Activated CD4-positive, alpha-beta T cell treated with anti-CD3 and anti-CD28 coated beads, Interleukin-2, amount 10 ng/mL, durations not matched to agents 7 days and 5 days (primary cell): ENCODE measurements around the gene TP53TG5. TPM values are rescaled to one million over a fixed set of nuclear protein-coding genes. Genes with fewer than 3 reads are reported as not detected.
A peak's percentile ranks its signal among the peaks of the same experiment; 100 is the strongest.

ENCODE experiments used
- CTCF ChIA-PET: fragments of 350-600 bp; sonication (Branson Sonifier 250); formaldehyde crosslinking; loops from one replicate; lab custom pipeline; 2021; ENCODE audit warnings: antibody characterized with exemption; lab: Charles Lee
- POLR2A ChIA-PET: fragments of 350-600 bp; sonication (Branson Sonifier 250); formaldehyde crosslinking; loops from one replicate; lab custom pipeline; 2021; ENCODE audit warnings: antibody characterized with exemption; lab: Charles Lee
- DNase-seq: peaks from one replicate; pipeline ENCODE4 v3.0.0-alpha.2; 2020
- H3K27ac Mint-ChIP-seq: one replicate; pipeline ENCODE4 v1.8.0; 2021; ENCODE audit warnings: mild to moderate bottlenecking, moderate library complexity, mixed read lengths
- H3K27me3 Mint-ChIP-seq: one replicate; pipeline ENCODE4 v1.8.0; 2021; ENCODE audit warnings: mixed read lengths
- H3K36me3 Mint-ChIP-seq: one replicate; pipeline ENCODE4 v1.8.0; 2021; ENCODE audit warnings: low read depth, mixed read lengths
- H3K4me1 Mint-ChIP-seq: one replicate; pipeline ENCODE4 v1.8.0; 2021; ENCODE audit warnings: mixed read lengths
- H3K4me3 Mint-ChIP-seq: one replicate; pipeline ENCODE4 v1.8.0; 2021; ENCODE audit warnings: mild to moderate bottlenecking, moderate library complexity, mixed read lengths
- H3K9me3 Mint-ChIP-seq: one replicate; pipeline ENCODE4 v1.8.0; 2021; ENCODE audit warnings: mixed read lengths
- total RNA-seq, 2 experiments: library from RNA; stranded (reverse); gene quantifications; one replicate each; pipeline ENCODE4 v1.2.3, GENCODE V29; 2021

The TP53TG5 gene
- total RNA-seq, 2 experiments from 2014 or later: not detected

GRCh38 chr20:45347936-45348778, 30.0 kb downstream of the TP53TG5 start, which contains the start of gene SDC4:
Gene SDC4, minus strand, starts transcription at chr20:45348424. Its CDS starts 40 bp downstream, at chr20:45348384.
- peaks cover 30% of the 10 kb centered on the region for H3K4me1 Mint-ChIP-seq
- ChIA-PET CTCF (interaction anchor here (1.3 to 4.6 kb wide), 6 partner anchors 11 to 54 kb away, joined by 3 to 19 read pairs (median 5); partner anchors contain the start of gene SYS1), POLR2A (no interaction called here)

DNA sequence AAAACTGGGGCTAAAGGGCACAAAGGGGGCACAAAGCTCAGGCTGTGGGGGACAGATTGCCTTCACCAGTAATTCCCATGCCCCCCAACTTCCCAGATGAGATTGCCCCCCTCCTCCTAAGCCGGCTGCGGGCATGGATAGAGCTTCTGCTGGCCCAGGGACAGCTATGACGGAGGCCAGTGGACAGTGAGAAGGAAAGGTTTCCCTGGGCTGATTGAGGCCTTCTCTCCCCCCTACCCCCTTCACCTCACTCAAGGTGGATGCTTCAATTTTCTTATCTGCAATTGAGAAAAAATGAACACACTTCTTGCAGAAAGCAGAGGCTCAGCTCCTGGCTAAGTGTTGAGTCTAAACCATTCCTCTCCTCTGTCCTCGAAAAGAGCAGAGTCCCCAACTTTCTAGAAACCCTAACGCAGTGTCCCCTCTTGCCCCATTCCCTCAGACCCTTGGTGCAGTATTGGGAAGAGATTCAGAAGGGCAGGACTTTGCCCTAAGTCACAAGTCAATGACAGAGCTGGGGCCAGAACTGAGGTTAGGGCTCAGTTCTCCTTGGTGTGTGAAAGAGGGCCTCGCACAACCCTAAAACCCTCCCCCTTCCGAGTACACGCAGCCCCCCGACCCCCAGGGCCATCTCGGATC, 30.7 kb downstream of the TP53TG5 start:
- Mint-ChIP-seq H3K4me3 (peak overlapping the region; percentile 72), H3K9me3 (no peaks in the 10 kb centered on the region), H3K36me3 (no peaks in the 10 kb centered on the region), H3K27ac (peak overlapping the region; percentile 76), H3K27me3 (no peaks in the 10 kb centered on the region), H3K4me1 (peaks cover 27% of the 10 kb centered on the region)
- CTCF ChIA-PET: interaction anchor here (0.8 to 4.6 kb wide), 9 partner anchors 10 to 89 kb away, joined by 3 to 19 read pairs (median 5); partner anchors contain the start of gene SYS1
- POLR2A ChIA-PET: no interaction called here
- no peak for DNase-seq

More at GRCh38 chr20:45347936-45348778, 30.0 kb downstream of the TP53TG5 start, which contains the start of gene SDC4:
- Mint-ChIP-seq H3K36me3 (no peaks in the 10 kb centered on the region), H3K27me3 (no peaks in the 10 kb centered on the region), H3K9me3 (no peaks in the 10 kb centered on the region), H3K4me3 (peak within 1 kb of the TSS; percentile 72), H3K27ac (peak within 1 kb of the TSS; percentile 76)
- peak; percentile 58 for DNase-seq

DNA sequence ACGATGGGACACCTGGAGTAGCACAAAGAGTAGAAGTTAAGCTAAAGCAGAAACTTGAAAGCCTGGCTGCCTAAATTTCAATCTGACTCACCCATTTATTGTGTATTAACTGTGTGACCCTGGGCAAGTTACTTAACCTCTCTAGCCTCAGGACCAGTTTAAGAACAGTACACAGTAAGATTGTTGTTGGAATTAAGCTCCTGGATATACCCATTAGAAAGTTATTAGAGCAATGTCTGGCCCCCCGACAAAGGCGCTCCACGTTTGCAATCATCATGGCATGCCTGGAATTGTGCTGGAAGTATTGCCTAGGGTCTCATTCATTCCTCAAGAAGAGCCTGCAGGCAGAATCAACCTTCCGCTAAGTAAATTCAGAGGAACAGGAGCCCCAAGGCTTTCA, 31.3 kb downstream of the TP53TG5 start:
- no peak overlapping the region for H3K27ac Mint-ChIP-seq

GRCh38 chr20:45346291-45346718, 31.8 kb downstream of the TP53TG5 start:
- no peak for DNase-seq

More for the DNA sequence above, 31.3 kb downstream of the TP53TG5 start:
- H3K4me1 Mint-ChIP-seq: peaks cover 27% of the 10 kb centered on the region
- no peaks in the 10 kb centered on the region for H3K9me3 Mint-ChIP-seq
- ChIA-PET CTCF (interaction anchor here (0.8 to 4.6 kb wide), 8 partner anchors 10 to 90 kb away, joined by 3 to 19 read pairs (median 5); partner anchors contain the start of gene SYS1), POLR2A (no interaction called here)
- DNase-seq: no peak
- peak overlapping the region; percentile 72 for H3K4me3 Mint-ChIP-seq
- H3K36me3 Mint-ChIP-seq: no peaks in the 10 kb centered on the region
- no peaks in the 10 kb centered on the region for H3K27me3 Mint-ChIP-seq

DNA sequence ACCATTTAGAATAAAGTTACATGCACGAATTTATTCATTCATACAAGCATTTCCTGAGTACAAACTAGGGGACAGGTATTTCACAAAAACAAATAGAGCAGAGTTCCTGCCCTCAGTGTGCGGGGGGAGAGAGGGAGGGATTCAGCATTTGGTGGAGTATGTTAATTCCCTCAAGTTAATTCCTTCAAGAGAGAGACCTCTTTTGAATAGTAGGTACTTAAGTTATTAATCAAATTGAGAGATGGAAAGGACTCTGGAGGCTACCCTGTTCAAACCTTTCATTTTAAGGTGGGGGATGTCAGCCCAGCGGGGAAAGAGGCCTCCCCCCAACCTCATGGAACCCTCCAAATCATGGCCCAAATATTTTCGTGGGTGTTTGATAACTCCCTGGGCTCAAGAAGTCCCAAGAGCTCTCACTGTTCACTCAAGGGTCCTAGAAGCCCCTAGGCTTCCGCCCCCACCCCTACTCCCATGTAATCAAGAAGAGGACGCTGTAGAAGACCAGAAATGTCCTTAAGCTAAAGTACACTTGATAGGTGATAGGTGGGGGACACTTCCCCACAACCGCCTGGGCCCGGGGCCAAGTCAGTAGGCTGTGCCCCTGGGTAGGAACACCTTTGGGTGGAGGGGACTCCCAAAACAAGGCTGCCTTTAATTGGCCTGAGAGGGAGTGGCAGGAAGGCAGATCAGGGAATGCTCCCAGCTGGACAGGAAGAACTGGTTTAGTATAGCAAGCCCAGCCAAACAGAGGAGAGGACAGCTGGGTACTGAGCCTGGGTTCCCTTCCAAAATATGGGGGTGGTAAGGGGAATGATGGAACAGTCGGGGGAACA, 32.8 kb downstream of the TP53TG5 start:
- no peak overlapping the region for H3K27ac Mint-ChIP-seq
- ChIA-PET CTCF (interaction anchor here (0.6 to 4.6 kb wide), 5 partner anchors 10 to 91 kb away, joined by 4 to 19 read pairs (median 11); partner anchors contain the start of gene SYS1), POLR2A (no interaction called here)
- no peaks in the 10 kb centered on the region for H3K36me3 Mint-ChIP-seq
- H3K9me3 Mint-ChIP-seq: no peaks in the 10 kb centered on the region
- no peaks in the 10 kb centered on the region for H3K27me3 Mint-ChIP-seq
- peaks cover 27% of the 10 kb centered on the region for H3K4me1 Mint-ChIP-seq
- DNase-seq: no peak
- H3K4me3 Mint-ChIP-seq: no peak overlapping the region

More at GRCh38 chr20:45346291-45346718, 31.8 kb downstream of the TP53TG5 start:
- Mint-ChIP-seq H3K4me1 (peaks cover 27% of the 10 kb centered on the region), H3K36me3 (no peaks in the 10 kb centered on the region), H3K27me3 (no peaks in the 10 kb centered on the region), H3K9me3 (no peaks in the 10 kb centered on the region), H3K4me3 (no peak overlapping the region), H3K27ac (no peak overlapping the region)
- POLR2A ChIA-PET: no interaction called here
- CTCF ChIA-PET: interaction anchor here (0.9 to 4.6 kb wide), 6 partner anchors 11 to 91 kb away, joined by 3 to 19 read pairs (median 10); partner anchors contain the start of gene SYS1

DNA sequence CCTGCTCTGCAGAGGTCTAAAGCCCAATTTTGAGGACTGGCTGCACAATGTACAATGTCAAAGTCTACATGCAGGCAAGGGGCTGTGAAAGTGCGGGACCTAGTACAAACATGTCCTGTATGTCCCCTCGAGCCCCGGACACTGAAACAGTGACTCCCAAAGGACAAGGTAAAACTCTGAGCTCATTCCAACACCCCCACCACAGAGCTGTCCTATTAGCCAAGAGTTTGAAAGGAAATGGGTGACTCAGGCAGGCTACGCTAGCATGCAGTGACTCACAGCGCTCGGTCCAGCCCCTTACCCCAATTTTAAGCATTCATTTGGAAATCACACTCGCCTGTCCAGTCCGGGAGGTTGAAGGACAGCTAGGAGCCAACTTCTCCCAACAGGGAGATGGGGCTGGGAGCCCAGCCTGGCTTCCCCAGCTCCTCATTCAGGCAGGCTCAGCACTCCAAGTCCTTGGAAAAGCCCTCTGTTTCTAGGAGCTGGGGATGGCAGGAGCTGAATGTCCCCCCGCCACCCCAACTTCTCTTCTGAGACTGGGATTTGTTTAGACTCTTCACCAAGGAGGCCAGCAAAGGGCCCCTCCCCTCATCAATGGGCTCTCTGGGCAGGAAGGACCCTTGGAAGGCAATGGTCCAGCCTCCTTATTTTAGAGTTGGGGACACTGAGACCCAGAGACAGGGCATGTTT, 33.8 kb downstream of the TP53TG5 start:
- Mint-ChIP-seq H3K27ac (no peak overlapping the region), H3K4me3 (no peak overlapping the region), H3K27me3 (no peaks in the 10 kb centered on the region), H3K4me1 (peaks cover 27% of the 10 kb centered on the region), H3K9me3 (no peaks in the 10 kb centered on the region), H3K36me3 (no peaks in the 10 kb centered on the region)
- POLR2A ChIA-PET: no interaction called here
- DNase-seq: no peak
- CTCF ChIA-PET: interaction anchor here (0.9 to 2.3 kb wide), 4 partner anchors 9 to 51 kb away, joined by 4 to 9 read pairs (median 6); partner anchors contain the start of gene SYS1

DNA sequence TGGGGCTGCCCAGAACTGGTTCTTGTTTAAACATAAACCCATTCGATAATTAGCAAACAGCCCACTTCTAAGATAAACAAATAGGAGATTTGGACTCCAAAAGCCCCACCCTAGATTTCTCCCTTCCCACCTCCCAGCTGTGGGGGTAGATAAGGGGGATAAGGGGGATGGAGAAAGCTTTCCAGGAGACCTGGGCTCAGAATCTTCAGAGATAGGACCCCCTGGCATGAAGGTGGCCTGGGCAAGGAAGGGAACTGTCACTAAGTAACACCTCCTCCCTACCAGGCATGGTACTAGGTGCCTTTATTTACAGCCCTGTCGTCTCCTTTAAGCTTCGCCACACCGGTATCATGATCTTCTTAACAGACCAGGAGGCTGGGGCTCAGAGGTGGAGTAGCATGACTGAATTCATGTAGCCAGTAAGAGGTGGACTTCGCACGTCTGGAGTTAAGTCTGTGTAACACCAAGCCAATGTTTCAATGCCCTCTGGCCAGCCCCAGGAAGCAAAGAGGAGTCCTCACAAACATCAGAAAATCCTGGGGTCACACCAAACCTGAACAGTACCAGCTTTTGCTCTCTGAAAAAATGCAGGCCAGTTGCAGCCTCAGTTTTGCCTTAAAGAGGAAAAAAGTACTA, 34.5 kb downstream of the TP53TG5 start:
- Mint-ChIP-seq H3K36me3 (no peaks in the 10 kb centered on the region), H3K9me3 (no peaks in the 10 kb centered on the region), H3K27me3 (no peaks in the 10 kb centered on the region), H3K4me3 (no peak overlapping the region), H3K4me1 (peaks cover 29% of the 10 kb centered on the region), H3K27ac (no peak overlapping the region)
- ChIA-PET CTCF (interaction anchor here (1.4 kb wide), 2 partner anchors 19 to 30 kb away, joined by 4 to 9 read pairs; partner anchors contain the start of gene SYS1), POLR2A (no interaction called here)
- no peak for DNase-seq

GRCh38 chr20:45342855-45343531, 35.1 kb downstream of the TP53TG5 start:
- Mint-ChIP-seq H3K4me1 (peaks cover 27% of the 10 kb centered on the region), H3K9me3 (no peaks in the 10 kb centered on the region), H3K27me3 (no peaks in the 10 kb centered on the region), H3K27ac (no peak overlapping the region), H3K4me3 (no peak overlapping the region), H3K36me3 (no peaks in the 10 kb centered on the region)
- CTCF ChIA-PET: no interaction called here
- POLR2A ChIA-PET: no interaction called here
- no peak for DNase-seq

- H3K27ac Mint-ChIP-seq: no peak overlapping the region
- ChIA-PET POLR2A (no interaction called here), CTCF (interaction anchor here (0.9 to 2.0 kb wide), 2 partner anchors 19 to 20 kb away, joined by 3 to 7 read pairs; partner anchors contain the start of gene SYS1)
- peaks cover 20% of the 10 kb centered on the region for H3K4me1 Mint-ChIP-seq
- H3K9me3 Mint-ChIP-seq: no peaks in the 10 kb centered on the region
- no peak overlapping the region for H3K4me3 Mint-ChIP-seq
- DNase-seq: no peak
- no peaks in the 10 kb centered on the region for H3K27me3 Mint-ChIP-seq
- H3K36me3 Mint-ChIP-seq: no peaks in the 10 kb centered on the region
These were observed 35.9 kb downstream of the TP53TG5 start for GRCh38 chr20:45341939-45342854.

- no peak overlapping the region for H3K4me3 Mint-ChIP-seq
These were observed 36.6 kb downstream of the TP53TG5 start for GRCh38 chr20:45341579-45341938.

More at GRCh38 chr20:45341579-45341938, 36.6 kb downstream of the TP53TG5 start:
- DNase-seq: no peak
- peaks cover 14% of the 10 kb centered on the region for H3K4me1 Mint-ChIP-seq
- ChIA-PET CTCF (interaction anchor here (0.9 to 2.0 kb wide), 2 partner anchors 19 to 21 kb away, joined by 3 to 7 read pairs; partner anchors contain the start of gene SYS1), POLR2A (no interaction called here)
- no peaks in the 10 kb centered on the region for H3K36me3 Mint-ChIP-seq
- H3K27ac Mint-ChIP-seq: no peak overlapping the region
- no peaks in the 10 kb centered on the region for H3K9me3 Mint-ChIP-seq
- H3K27me3 Mint-ChIP-seq: no peaks in the 10 kb centered on the region
